ENCODE data around the gene PTPRA. TPM values are rescaled to one million over a fixed set of nuclear protein-coding genes. Genes with fewer than 3 reads are reported as not detected.
A peak's percentile ranks its signal among the peaks of the same experiment; 100 is the strongest.

The PTPRA gene
- total RNA-seq, 1 donor from 2014 or later = 43.6 TPM

- Mint-ChIP-seq H3K4me3 (peak overlapping the region; percentile 94), H3K9me3 (no peaks in the 10 kb centered on the region), H3K36me3 (ENCODE audit: low read depth) (peaks cover 6% of the 10 kb centered on the region), H3K4me1 (peaks cover 36% of the 10 kb centered on the region), H3K27ac (no peak overlapping the region), H3K27me3 (peaks cover 4% of the 10 kb centered on the region)
- no peak for ATAC-seq (ENCODE audit: low read depth)
- CTCF ChIA-PET = no interaction called here
- intact Hi-C loops (cut with micrococcal nuclease) = loop anchor here (2.0 to 10.0 kb wide), 6 partner anchors 110 to 283 kb away; partner anchors contain the start of genes EBF4, FASTKD5, MRPS26 and NOP56
- no peak for TF ChIP-seq CTCF (IDR thresholded peaks at IDR 0.05)
- no peak for DNase-seq
- POLR2A ChIA-PET = interaction anchor here (0.6 to 2.3 kb wide), 6 partner anchors 11 to 947 kb away, joined by 3 to 17 read pairs (median 4); partner anchors contain the start of genes CPXM1, IDH3B, PCED1A and VPS16
Observed at GRCh38 chr20:2871661-2872458, 1.4 kb upstream of the PTPRA start.

GRCh38 chr20:2872459-2873009, 747 bp upstream of the PTPRA start:
- ATAC-seq (ENCODE audit: low read depth) = peak; percentile 28
- H3K4me3 Mint-ChIP-seq = peak overlapping the region; percentile 94
- H3K4me1 Mint-ChIP-seq = peaks cover 38% of the 10 kb centered on the region
- intact Hi-C loops (cut with micrococcal nuclease) = loop anchor here (1.0 to 10.0 kb wide), 10 partner anchors 32 to 402 kb away; partner anchors contain the start of genes EBF4, FASTKD5, LZTS3 and MRPS26
- ChIA-PET CTCF (interaction anchor here (1.0 kb wide), 1 partner anchor 129 kb away, joined by 3 read pairs; no protein-coding TSS in a partner anchor), POLR2A (interaction anchor here (0.6 to 2.3 kb wide), 13 partner anchors 12 to 1022 kb away, joined by 3 to 17 read pairs (median 3); partner anchors contain the start of genes CPXM1, IDH3B, MRPS26 and NOP56)
- DNase-seq = peak; percentile 62
- no peak for TF ChIP-seq CTCF (IDR thresholded peaks at IDR 0.05)
- peaks cover 7% of the 10 kb centered on the region for H3K36me3 Mint-ChIP-seq (ENCODE audit: low read depth)
- peaks cover 4% of the 10 kb centered on the region for H3K27me3 Mint-ChIP-seq
- no peaks in the 10 kb centered on the region for H3K9me3 Mint-ChIP-seq
- peak overlapping the region; percentile 80 for H3K27ac Mint-ChIP-seq

- DNase-seq (no peak), ATAC-seq (ENCODE audit: low read depth) (peak; percentile 64)
- ChIA-PET POLR2A (interaction anchor here (0.5 to 2.3 kb wide), 5 partner anchors 19 to 222 kb away, joined by 3 to 17 read pairs (median 5); partner anchors contain the start of genes MRPS26, NOP56, PCED1A and VPS16), CTCF (interaction anchor here (1.0 kb wide), 1 partner anchor 128 kb away, joined by 3 read pairs; no protein-coding TSS in a partner anchor)
- intact Hi-C loops (cut with micrococcal nuclease) = loop anchor here (1.0 to 10.0 kb wide), 11 partner anchors 15 to 403 kb away; partner anchors contain the start of genes EBF4, FASTKD5, LZTS3 and MRPS26
- H3K27ac Mint-ChIP-seq = peak overlapping the region; percentile 77
- peaks cover 9% of the 10 kb centered on the region for H3K36me3 Mint-ChIP-seq (ENCODE audit: low read depth)
- peak overlapping the region; percentile 94 for H3K4me3 Mint-ChIP-seq
- no peak for TF ChIP-seq CTCF (IDR thresholded peaks at IDR 0.05)
- no peaks in the 10 kb centered on the region for H3K9me3 Mint-ChIP-seq
- H3K27me3 Mint-ChIP-seq = peaks cover 4% of the 10 kb centered on the region
- peaks cover 41% of the 10 kb centered on the region for H3K4me1 Mint-ChIP-seq
Observed at GRCh38 chr20:2873747-2874041, 413 bp downstream of the PTPRA start.

GRCh38 chr20:2874456-2874855, 1.2 kb downstream of the PTPRA start:
- H3K27ac Mint-ChIP-seq = peak overlapping the region; percentile 9
- intact Hi-C loops (cut with micrococcal nuclease) = loop anchor here (2.0 to 10.0 kb wide), 6 partner anchors 14 to 280 kb away; partner anchors contain the start of genes EBF4, FASTKD5, MRPS26 and UBOX5
- H3K4me1 Mint-ChIP-seq = peaks cover 48% of the 10 kb centered on the region
- no peak for DNase-seq
- no peak for ATAC-seq (ENCODE audit: low read depth)
- TF ChIP-seq CTCF (IDR thresholded peaks at IDR 0.05) = no peak
- peaks cover 4% of the 10 kb centered on the region for H3K27me3 Mint-ChIP-seq
- peaks cover 11% of the 10 kb centered on the region for H3K36me3 Mint-ChIP-seq (ENCODE audit: low read depth)
- CTCF ChIA-PET = no interaction called here
- POLR2A ChIA-PET = no interaction called here
- H3K9me3 Mint-ChIP-seq = no peaks in the 10 kb centered on the region
- peak overlapping the region; percentile 94 for H3K4me3 Mint-ChIP-seq

Data from activated B cell treated with CpG ODN at 0.5 μM for 24 hours (primary cell).